ENCODE measurements around the gene SLC38A3.
"Not testable (repeated sequence)": the region's sequence is repeated elsewhere in the genome, so short reads cannot be mapped to it uniquely, and the experiment has no call there.

Gene SLC38A3

DNA sequence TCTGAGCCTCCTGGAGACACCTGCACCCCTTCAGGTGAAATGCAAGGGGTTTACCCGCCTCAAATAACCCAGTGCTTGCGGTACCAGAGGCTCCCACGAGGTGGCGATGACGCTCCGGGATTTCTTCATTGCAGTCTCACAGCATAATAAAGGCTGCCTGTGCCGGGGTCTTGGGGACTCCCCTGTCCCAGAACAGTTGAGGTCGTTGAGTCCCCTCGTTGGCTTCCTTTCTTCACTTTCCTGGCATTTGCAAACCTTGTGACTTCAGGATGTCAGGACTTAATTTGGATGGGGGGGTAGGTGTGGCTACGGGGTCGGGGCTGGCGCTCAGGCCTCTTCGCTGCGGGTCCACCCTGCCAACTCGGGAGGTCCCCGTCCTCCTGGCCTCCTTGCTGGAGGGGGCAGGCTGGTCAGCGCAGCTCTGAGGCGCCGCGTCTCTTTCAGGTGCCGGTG lies 12.4 kb upstream of the SLC38A3 start:
- no peak for DNase-seq

DNA sequence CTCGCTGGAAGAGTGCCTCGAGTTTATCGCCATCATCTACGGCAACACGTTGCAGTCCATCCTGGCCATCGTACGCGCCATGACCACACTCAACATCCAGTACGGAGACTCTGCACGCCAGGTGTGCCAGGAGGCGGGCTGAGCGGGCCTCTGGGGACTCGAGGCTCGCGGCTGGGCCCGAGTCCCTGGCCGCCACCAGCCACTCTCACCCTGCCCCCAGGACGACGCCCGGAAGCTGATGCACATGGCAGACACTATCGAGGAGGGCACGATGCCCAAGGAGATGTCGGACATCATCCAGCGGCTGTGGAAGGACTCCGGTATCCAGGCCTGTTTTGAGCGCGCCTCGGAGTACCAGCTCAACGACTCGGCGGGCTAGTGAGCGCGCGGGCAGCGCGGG lies 11.8 kb upstream of the SLC38A3 start:
- no peak for DNase-seq

DNA sequence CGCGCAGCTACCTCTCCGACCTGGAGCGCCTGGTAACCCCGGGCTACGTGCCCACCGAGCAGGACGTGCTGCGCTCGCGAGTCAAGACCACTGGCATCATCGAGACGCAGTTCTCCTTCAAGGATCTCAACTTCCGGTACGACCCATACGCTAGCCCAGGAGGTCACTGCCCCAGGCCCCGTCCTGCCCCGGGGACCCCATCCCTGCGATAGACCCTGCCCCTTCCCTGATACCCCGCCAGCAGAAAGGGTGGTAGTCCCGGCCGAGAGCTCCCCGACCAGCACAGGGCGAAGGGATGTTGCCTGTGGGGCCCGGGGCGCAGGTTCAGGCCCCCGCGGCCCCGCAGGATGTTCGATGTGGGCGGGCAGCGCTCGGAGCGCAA lies 11.3 kb upstream of the SLC38A3 start:
- DNase-seq = no peak

DNA sequence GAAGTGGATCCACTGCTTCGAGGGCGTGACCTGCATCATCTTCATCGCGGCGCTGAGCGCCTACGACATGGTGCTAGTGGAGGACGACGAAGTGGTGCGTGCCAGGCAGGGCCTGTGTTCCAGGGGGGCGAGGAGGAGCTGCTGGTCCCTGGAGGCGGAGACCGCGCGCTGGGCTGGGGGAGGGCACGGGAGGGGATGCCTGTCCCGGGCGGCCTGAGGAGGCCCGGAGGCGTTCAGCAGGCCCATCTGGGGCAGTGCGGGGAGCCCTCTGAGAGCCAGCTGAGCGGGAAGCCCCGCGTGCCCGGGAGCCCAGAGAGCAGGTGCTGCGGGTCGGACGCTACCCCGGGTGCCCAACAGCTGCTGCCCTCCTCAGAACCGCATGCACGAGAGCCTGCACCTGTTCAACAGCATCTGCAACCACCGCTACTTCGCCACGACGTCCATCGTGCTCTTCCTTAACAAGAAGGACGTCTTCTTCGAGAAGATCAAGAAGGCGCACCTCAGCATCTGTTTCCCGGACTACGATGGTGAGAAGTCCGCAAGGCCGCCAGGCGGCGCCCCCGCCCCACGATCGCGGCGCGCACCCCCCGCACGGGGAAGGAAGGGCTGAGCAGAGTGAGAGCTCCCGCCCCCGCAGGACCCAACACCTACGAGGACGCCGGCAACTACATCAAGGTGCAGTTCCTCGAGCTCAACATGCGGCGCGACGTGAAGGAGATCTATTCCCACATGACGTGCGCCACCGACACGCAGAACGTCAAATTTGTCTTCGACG lies 10.8 kb upstream of the SLC38A3 start:
- no peak for DNase-seq

DNA sequence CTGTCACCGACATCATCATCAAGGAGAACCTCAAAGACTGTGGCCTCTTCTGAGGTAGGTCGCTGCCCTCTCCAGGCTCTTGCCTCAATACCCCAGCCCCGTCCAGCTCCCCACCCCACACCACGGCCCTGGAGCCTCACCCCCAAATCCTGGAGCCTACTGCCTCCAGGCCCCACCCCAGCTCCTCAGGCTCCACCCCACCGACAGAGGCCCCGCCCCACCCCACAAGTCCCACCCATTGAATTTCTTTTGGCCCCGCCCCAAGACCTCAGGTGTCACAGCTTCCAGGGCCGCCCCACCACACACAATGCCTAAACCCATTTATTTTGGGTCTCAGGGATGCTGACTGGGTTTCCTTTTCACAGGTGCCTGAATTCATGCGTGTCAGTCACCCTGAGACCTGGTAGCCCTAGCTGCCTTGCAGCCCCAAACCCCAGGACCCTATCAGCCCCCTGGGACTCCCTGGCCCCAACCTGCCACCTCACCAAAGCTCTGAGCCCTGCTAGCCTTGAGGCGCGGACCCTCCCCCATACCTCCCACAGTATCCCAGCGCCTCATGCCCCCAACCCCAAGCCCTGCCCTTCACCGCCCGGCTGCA lies 10.1 kb upstream of the SLC38A3 start:
- no peak for DNase-seq

DNA sequence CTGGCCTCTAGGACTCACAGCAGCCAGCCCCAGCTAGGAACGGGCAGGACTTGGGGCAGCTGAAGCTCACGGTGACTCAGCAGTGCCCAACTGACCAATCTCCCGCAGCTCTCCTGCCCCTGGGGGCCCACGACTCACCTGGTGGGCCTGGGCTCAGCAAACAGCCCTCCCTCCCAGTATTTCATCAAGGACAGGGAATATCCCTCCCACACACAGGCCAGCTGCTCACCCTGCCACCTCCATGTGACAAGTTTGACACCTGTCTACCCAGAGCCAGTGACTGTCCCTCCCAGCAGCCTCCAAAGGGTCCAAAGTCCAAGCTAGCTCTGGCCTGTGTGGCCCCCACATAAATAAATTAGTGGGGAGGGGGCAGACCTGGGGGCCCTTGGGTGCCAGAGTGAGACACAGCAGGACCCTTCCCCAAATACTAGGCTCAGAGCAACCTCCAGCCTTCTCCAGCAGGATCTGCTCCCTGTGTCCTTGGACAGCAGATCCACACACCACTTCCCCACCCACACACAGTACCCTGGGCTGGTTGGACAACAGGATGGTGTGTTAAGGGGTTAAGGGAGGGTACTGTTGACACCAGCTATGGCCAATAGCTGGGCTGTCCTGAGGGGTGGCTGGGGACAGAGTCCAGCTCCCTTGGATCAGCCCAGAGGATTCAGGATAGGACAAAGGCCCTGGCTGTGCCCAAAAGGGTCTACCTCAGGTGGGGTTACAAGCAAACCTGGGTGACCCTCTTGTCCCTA lies 9.4 kb upstream of the SLC38A3 start:
- no peak for DNase-seq

DNA sequence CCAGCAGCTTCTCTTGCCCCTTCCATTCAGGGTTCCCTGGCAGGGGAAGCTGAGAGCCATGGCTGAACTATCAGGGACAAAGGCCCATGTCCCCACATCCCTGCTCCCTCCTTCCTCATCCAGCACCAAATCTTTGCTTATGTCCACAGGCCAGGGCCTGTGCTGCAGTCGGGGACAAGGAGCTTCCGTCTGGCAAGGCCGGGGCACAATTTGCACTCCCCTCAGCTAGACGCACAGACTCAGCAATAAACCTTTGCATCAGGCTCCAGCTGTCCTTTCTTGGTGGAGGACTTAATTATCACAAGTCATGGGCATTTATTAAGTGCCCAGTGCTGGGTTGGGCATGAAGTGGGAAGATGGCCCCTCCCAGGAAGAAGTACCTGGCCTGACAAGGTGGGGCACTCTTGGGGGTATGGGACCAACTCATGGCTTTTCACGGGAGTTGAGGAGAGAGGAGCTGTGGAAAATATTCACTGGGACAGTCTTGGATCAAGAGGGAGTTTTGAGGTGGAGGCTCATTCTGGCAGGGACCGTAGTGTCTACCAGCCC lies 8.7 kb upstream of the SLC38A3 start:
- DNase-seq = no peak

DNA sequence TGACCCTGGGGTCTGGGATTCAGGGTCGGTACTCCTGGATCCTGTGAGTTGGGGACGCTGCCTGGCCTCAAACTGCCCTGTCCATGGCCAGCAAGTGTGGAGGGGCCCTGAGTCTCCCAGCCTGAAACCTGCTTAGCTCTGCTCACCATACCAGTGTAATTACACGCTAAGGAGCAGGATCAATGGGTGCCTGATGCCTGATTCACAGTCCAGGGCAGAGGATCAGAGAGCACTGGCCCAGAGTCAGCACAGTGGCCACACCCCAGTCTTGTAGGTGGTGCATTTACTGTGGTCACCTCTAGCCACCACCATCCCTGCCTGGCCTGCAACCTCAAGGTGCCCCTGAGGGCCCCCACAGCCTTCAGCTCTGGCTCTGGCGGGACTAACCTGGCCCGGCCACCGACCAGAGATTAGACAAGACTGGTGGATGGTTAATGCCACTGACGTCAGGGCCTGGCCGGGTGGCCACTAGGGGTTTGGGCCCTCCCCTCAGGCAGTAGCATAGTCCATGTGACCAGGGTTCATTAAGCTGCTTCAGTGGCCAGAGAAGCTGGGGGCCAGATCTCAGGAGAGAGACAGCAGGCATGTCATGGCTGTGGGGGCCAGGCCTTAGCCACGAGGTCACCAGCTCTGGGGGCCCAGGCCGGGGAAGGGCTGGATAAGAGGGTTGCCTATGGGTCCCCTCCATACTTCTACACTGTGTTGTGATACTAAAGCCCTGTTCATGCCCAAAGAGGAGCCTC lies 3.3 kb upstream of the SLC38A3 start:
- DNase-seq = no peak

DNA sequence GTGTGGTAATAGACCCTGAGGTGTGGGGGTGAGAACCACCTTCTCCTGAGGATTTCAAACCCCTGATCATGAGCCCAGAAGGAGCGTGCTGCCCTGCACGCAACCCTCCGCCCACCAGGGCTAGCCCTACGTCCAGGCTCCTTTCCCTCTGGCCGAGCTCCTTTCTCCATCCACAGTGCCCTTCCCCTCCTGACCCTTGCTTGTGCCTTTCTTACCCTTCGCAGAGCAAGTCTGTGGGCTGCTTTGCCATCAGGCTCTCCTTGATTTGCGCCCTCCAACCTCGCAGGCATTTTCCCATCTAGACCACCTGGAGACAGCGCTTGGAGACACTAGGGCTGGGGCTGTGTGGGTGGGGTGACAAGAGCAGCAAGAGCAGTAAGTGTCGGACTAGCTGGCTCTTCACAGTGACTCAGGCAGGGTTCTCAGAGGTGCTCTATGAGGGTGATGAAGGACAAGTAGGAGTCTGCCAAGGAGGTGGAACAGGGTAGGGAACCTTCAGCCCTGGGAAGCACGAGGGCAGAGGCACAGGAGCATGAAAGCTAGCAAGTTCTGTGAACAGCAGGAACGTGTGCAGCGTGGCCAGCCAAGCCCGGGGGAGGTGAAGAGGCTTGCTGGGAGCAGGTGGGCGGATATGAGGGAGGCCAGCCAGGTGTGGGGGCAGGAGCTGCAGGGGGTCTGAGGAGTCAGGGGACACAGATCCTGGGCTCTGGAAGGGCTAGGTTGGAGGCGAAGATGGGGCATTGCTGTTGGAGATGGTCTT lies 2.5 kb upstream of the SLC38A3 start:
- DNase-seq = no peak

DNA sequence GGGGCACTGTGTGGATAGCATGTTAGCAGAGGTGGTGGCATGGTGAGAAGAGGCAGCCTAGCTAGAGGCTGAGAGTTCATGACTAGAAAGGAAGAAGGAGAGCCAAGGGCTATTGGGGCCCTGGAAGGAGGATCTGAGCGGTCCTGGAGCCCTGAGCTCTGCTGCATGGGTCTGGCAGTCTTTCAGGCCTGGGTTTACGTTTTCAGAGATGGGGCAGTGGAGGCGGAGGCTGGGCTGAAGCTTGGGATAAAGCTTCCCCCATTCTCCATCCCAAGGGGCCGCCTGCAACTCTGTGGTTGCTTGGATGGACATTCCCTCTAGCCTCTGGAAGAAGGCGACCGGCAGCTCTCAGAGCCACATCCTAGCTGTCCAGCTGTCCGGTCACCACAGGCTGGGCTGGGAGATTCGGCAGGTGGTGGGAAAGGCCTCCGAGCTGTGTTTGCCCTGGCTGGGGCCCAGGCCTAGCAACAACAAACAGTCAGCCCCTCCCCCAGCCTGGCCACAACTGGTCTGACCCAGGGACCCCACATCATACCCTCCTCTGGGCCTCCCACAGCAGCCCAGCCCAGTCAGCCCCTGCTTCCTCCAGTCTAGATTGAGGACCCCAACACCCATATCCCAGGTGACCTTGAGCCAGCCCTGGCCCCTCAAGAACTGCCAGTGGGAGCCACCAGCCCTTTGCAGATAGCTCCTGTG lies 1.8 kb upstream of the SLC38A3 start:
- DNase-seq = no peak

DNA sequence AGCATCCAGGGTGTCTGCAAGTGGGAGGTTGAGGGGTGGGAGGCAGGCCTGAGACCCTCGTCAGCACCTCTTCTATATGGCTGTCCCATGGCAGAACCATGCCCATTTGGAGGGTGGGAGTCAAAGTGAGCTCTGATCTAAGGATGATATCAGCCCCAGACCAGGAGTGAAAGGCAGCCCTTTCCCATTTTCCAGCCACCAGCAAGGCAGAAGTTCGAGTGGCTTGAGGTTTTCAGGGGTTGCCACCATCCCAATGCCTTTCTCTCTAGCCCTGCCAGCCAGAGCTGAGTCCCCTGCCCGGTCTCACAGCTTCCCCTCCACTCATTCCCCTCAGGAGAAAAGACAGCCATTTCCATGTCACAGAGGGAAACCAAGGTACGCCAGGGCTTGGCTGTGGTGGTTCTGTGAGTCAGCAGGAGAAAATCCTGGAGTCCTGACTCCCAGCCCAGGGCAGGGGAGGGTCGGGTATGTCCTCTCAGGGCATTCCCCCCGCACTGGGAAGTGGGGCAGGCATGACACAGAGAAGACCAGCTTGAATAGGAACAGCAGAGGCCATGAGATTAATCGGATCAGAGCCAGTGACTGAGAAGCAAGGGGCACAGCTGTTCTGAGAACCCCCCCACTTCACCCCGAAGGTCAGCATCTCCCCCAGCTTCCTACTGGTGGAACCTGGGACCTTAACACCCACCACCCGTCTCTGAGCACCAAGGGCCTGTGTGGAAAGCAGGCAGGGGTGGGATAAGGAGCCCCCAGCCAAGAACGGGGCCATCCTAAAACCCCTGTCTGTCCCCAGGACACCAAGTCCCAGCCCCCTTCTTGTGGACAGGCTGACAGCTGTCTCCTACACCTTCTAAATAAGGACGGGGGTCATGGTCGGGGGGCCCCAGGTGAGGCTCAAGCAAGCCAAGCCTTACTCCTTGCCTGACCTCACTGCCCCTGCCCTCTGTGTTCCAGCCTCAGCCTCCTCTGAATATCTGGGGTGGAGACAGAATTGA lies 965 bp upstream of the SLC38A3 start:
- DNase-seq = no peak

DNA sequence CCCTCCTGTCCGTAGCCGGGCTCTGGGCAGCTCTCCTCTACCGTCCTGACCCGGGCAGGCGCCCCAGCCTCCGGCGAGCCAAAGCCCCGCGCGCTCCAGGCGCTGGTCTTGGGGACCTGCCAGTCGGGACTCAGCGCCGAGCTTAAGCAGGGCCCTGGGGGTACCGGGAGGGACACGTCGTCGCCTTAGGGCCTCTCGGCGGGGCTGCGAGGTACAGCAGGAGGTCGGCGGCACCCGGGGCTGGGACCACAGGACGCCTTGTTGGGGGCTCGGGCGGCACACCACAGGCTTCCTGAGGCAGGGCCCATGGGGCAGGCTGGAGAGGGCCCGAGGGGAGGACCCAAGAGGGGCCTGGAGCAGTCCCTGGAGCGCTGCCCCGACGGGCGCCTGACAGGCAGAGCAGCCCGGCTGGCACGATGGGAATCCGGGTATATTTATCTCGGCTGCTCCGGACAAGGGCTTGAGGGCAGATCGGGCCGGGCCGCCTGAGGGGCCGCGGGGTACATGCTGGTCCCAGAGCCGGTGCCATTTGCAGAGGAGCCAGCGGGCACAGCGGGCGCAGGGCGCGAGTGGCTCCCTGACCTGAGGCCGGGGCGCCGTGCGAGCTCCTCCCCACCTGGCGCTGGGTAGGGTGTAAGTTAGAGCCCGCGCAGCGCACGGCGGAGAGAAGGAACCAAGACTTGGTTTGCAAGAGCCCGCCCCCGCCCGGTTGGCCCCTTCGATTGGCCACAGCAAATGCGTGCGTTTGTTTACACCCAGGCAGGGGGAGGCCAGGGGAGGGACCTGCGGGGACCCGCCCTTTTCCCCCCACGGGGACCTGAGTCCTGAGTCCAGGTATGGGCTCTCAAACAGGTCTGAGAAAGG lies 574 bp downstream of the SLC38A3 start:
- DNase-seq = no peak

DNA sequence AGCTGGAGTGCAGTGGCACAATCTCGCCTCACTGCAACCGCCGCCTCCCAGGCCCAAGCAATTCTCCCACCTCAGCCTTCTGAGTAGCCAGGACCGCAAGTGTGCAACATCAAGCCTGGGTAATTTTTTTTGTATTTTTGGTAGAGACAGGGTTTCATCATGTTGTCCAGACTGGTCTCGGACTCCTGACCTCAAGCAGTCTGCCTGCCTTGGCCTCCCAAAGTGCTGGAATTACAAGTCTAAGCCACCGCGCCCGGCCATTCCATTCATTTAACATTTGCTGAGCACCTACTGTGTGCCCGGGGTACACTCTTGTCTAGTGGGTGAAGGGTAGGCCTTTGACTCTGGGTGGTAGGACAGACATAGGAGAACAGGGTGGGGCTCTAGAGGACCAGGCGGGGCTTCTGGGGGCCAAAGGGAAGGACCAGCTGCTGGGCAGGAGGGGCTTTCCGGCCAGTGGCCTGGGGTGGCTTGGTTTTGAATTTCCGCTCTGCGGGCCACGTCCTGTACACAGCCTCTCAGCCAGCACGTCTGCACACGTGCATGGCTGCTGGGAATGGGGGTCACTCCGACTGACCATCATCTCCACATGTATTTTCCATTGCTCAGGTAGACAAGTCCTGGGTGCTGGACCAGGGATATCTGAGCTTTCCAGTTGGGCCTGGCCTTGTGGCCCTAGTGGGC lies 2.4 kb downstream of the SLC38A3 start:
- DNase-seq = no peak

DNA sequence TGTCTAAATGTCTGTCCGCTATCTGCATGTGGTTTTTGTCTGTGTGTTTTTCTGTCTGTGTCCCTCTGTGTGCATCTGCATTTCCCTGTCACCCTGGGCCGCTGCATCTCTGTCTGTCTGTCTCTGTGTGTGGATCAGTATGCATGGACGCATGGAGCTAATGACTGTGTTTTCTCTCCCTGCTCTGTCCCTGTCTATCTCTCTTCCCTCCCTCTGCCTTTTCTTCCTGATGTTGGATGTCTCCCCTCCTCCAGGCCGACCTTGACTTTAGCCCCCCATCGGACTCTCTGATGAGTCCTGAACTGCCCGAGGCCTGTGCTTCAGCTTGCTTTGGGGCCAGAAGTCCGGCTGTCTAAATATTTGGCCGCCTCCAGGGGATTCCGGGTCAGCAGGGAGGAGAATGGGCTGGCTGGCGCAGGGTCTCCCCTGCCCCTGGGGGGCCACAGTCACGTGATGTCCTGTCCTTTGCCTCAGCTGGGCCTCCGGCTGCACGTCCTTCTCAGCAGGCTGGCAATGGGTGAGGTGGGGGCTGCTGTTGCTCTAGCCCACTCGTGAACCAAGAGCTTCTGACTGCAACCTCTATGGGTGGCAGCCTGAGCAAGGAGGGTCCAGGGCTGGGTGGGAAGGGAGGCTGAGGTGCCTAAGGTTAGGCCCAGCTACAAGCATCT lies 3.7 kb downstream of the SLC38A3 start:
- DNase-seq = no peak

DNA sequence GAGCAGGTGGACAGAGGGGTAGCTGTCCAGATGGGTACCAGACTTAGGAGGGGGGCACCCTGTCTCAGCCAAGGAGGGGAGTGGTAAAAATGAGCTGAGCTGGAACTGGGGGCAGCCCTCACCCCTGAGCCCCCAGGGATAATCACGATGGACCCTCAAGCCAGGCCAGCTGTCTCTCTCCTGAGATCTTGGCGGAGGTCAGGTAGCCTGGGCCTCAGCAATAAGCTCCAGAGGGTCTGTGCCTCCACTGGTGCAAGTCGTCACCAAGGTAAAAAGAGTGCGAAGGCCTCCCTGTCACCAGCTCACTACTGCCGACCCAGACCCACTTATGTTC lies 5.1 kb downstream of the SLC38A3 start:
- no peak for DNase-seq

DNA sequence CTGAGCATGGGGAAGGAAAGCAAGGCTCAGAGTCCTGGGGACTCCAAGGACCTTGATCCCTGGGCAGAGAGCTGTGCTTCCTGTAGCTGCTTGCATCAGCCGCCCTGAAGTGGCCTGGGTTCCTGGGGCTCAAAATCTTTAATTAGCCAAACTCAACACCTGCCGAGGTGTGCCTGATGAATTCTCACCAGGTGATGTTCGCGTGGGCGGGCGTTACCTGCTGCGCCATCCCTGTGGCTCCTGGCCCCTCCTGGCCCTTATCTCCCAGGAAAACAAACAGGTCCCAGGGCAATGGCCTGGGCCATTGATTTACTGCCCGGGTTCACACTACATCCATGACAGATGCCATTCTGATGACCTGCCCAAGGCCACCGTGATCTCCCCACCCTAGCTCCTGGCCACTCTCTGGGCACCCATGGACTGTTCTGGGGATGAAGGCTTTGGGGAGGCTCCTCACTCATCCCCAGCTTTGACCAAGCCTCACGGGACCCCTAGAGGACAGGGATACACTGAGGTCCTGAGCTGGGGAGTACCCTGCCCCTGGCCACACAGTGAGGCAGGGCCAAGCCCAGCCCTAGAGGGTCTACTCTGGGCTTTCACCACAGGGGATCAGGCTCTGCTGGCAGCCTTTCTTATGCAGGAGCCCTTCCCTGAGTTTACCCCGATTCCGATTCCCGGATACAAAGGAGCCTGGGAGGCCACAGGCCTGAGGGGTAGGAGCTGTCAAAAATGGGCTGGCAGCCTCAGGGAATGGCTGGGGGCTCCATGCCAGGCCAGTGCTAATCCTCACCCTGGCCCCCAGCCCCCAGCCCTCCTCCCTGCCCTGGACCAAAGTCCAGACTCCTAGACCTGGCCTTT lies 5.7 kb downstream of the SLC38A3 start:
- DNase-seq = no peak

DNA sequence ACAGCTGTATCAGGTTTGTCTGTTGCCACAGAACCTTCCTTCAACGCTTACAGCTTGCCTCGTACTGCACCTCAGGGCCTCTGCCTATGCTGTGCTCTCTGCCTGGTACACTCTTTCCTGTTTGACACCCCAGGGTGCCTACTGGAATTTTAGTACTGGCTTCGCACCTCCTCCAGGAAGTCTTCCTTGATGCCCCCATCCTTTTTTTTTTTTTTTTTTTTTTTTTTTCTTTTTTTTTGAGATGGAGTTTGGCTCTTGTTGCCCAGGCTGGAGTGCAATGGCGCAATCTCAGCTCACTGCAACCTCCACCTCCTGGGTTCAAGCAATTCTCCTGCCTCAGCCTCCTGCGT lies 6.3 kb downstream of the SLC38A3 start:
- DNase-seq = not testable (repeated sequence)
